CD4-positive, alpha-beta T cell treated with Interleukin-6 for 4 hours (primary cell): Measurements from ENCODE around the gene MNAT1.
"Not testable (repeated sequence)": the region's sequence is repeated elsewhere in the genome, so short reads cannot be mapped to it uniquely, and the experiment has no call there.

Experiments used
- DNase-seq: peaks from one replicate; pipeline ENCODE4 v3.0.0-alpha.2; 2020; ENCODE audit warnings: mixed read lengths

The MNAT1 gene

GRCh38 chr14:60734465-60735242 is at the start of gene MNAT1:
MNAT1 (plus strand) TSS chr14:60734761; CDS start chr14:60734863, 102 bp downstream.
- DNase-seq: peak; percentile 71

GRCh38 chr14:60686865-60687264 is 47.7 kb upstream of the MNAT1 start:
- no peak for DNase-seq

- DNase-seq: no peak
These were observed 43.0 kb upstream of the MNAT1 start for GRCh38 chr14:60691383-60692113.

- no peak for DNase-seq
These were observed 39.2 kb upstream of the MNAT1 start for GRCh38 chr14:60695327-60695726.

- no peak for DNase-seq
These were observed 34.0 kb upstream of the MNAT1 start for GRCh38 chr14:60700598-60700997.

GRCh38 chr14:60705100-60705499 is 29.5 kb upstream of the MNAT1 start:
- DNase-seq: no peak

- DNase-seq: no peak
These were observed 26.7 kb upstream of the MNAT1 start for GRCh38 chr14:60707858-60708257.

GRCh38 chr14:60710494-60710893 is 24.1 kb upstream of the MNAT1 start:
- no peak for DNase-seq

- no peak for DNase-seq
These were observed 21.0 kb upstream of the MNAT1 start for GRCh38 chr14:60713513-60713912.

GRCh38 chr14:60720391-60720790 is 14.2 kb upstream of the MNAT1 start:
- DNase-seq: no peak

- no peak for DNase-seq
These were observed 13.6 kb upstream of the MNAT1 start for GRCh38 chr14:60720962-60721325.

- DNase-seq: peak; percentile 58
These were observed 13.0 kb upstream of the MNAT1 start for GRCh38 chr14:60721326-60722106.

- no peak for DNase-seq
These were observed 12.5 kb upstream of the MNAT1 start for GRCh38 chr14:60722107-60722356.

- DNase-seq: peak; percentile 4
These were observed 12.0 kb upstream of the MNAT1 start for GRCh38 chr14:60722357-60723115.

GRCh38 chr14:60723116-60723906 is 11.2 kb upstream of the MNAT1 start:
- peak; percentile 18 for DNase-seq

- DNase-seq: peak; percentile 3
These were observed 10.5 kb upstream of the MNAT1 start, which contains the start of gene SIX4 for GRCh38 chr14:60723907-60724618. SIX4 (minus strand) TSS chr14:60724351; CDS start chr14:60724074, 277 bp downstream.

- not testable (repeated sequence) for DNase-seq
These were observed 3.3 kb upstream of the MNAT1 start for GRCh38 chr14:60731291-60731690.

GRCh38 chr14:60732840-60733483 is 1.6 kb upstream of the MNAT1 start:
- no peak for DNase-seq

GRCh38 chr14:60735416-60735815 is 855 bp downstream of the MNAT1 start:
- DNase-seq: no peak

- no peak for DNase-seq
These were observed 1.9 kb downstream of the MNAT1 start for GRCh38 chr14:60736494-60736893.
